ENCODE results near the gene BMP10. TPM values are rescaled to one million over a fixed set of nuclear protein-coding genes. Genes with fewer than 3 reads are reported as not detected.

BMP10 gene
- total RNA-seq, 1 experiment from 2014 or later = not detected

GRCh38 chr2:68837861-68838341 lies 33.3 kb downstream of the BMP10 start:
- no peak for ATAC-seq
- H3K36me3 ChIP-seq (ENCODE audit: low read depth, low read length) = no peaks in the 10 kb centered on the region
- ChIA-PET CTCF (interaction anchor here (0.9 kb wide), 1 partner anchor 86 kb away, joined by 5 read pairs; no protein-coding TSS in a partner anchor), POLR2A (ENCODE audit: unreplicated experiment) (no interaction called here)
- TF ChIP-seq EZH2phosphoT487 (IDR thresholded peaks at IDR 0.05; ENCODE audit: borderline replicate concordance, low read length) (no peak), EZH2 (IDR thresholded peaks at IDR 0.05; ENCODE audit: low read length, unreplicated experiment) (no peak), CTCF (conservative IDR thresholded peaks at IDR 0.05; ENCODE audit: low read depth, low read length) (no peak)
- H3K4me3 ChIP-seq (ENCODE audit: low read length) = no peak overlapping the region
- no peak overlapping the region for H3K27ac ChIP-seq (ENCODE audit: low read length)
- H3K4me1 ChIP-seq (ENCODE audit: insufficient read depth, low read length) = 0 out of 2 replicates have a peak, but pooled peaks cover 2% of the 10 kb centered on the region
- H3K9me2 ChIP-seq (replicated peaks; ENCODE audit: low read length) = no peaks in the 10 kb centered on the region
- no peaks in the 10 kb centered on the region for H3F3A ChIP-seq (ENCODE audit: low read length, unreplicated experiment)
- H3K9me3 ChIP-seq (ENCODE audit: low read length) = no peaks in the 10 kb centered on the region
- no TSS peak for BruUV-seq (replicated peaks)
- H4K20me1 ChIP-seq (ENCODE audit: low read length) = no peaks in the 10 kb centered on the region
- peaks cover 3% of the 10 kb centered on the region; the same call in 1 of the 2 replicates for H3K27me3 ChIP-seq (ENCODE audit: low read length)
- DNase-seq = no peak
- H3K4me2 ChIP-seq (ENCODE audit: low read length) = no peak overlapping the region
- intact Hi-C loops (cut with micrococcal nuclease) = loop anchor here (1.0 to 5.0 kb wide), 4 partner anchors 86 to 375 kb away; no protein-coding TSS in a partner anchor
- no peak overlapping the region for H2AFZ ChIP-seq (ENCODE audit: low read length)
- H3K79me2 ChIP-seq (ENCODE audit: low read length) = no peaks in the 10 kb centered on the region
- no peak overlapping the region for H3K9ac ChIP-seq (ENCODE audit: low read length)

GRCh38 chr2:68837164-68837860 lies 33.9 kb downstream of the BMP10 start:
- Histone ChIP-seq H3K4me3 (ENCODE audit: low read length) (no peak overlapping the region), H3K9me2 (replicated peaks; ENCODE audit: low read length) (no peaks in the 10 kb centered on the region), H3K36me3 (ENCODE audit: low read depth, low read length) (no peaks in the 10 kb centered on the region), H3K79me2 (ENCODE audit: low read length) (no peaks in the 10 kb centered on the region), H3K9me3 (ENCODE audit: low read length) (no peaks in the 10 kb centered on the region), H2AFZ (ENCODE audit: low read length) (peak overlapping the region; percentile 55), H3K9ac (ENCODE audit: low read length) (no peak overlapping the region), H3K27me3 (ENCODE audit: low read length) (no peaks in the 10 kb centered on the region), H3K27ac (ENCODE audit: low read length) (no peak overlapping the region), H3K4me1 (ENCODE audit: insufficient read depth, low read length) (peaks cover 6% of the 10 kb centered on the region), H4K20me1 (ENCODE audit: low read length) (no peaks in the 10 kb centered on the region), H3K4me2 (ENCODE audit: low read length) (no peak overlapping the region), H3F3A (ENCODE audit: low read length, unreplicated experiment) (no peaks in the 10 kb centered on the region)
- POLR2A ChIA-PET (ENCODE audit: unreplicated experiment) = no interaction called here
- TF ChIP-seq EZH2 (IDR thresholded peaks at IDR 0.05; ENCODE audit: low read length, unreplicated experiment) (no peak), CTCF (conservative IDR thresholded peaks at IDR 0.05; ENCODE audit: low read depth, low read length) (peak; percentile 80), EZH2phosphoT487 (IDR thresholded peaks at IDR 0.05; ENCODE audit: borderline replicate concordance, low read length) (no peak)
- CTCF ChIA-PET = no interaction called here
- intact Hi-C loops (cut with micrococcal nuclease) = loop anchor here (1.0 to 5.0 kb wide), 4 partner anchors 85 to 374 kb away; no protein-coding TSS in a partner anchor
- DNase-seq (peak; percentile 65), ATAC-seq (peak; percentile 86)
- no TSS peak for BruUV-seq (replicated peaks)

- no peaks in the 10 kb centered on the region for H3K36me3 ChIP-seq (ENCODE audit: low read depth, low read length)
Measured at GRCh38 chr2:68835621-68836020, 35.6 kb downstream of the BMP10 start.

More at GRCh38 chr2:68835621-68836020, 35.6 kb downstream of the BMP10 start:
- DNase-seq (no peak), ATAC-seq (no peak)
- Histone ChIP-seq H3K9ac (ENCODE audit: low read length) (no peak overlapping the region), H3K9me2 (replicated peaks; ENCODE audit: low read length) (no peaks in the 10 kb centered on the region), H4K20me1 (ENCODE audit: low read length) (no peaks in the 10 kb centered on the region), H3K27me3 (ENCODE audit: low read length) (no peaks in the 10 kb centered on the region), H3F3A (ENCODE audit: low read length, unreplicated experiment) (no peaks in the 10 kb centered on the region), H3K27ac (ENCODE audit: low read length) (no peak overlapping the region), H3K9me3 (ENCODE audit: low read length) (no peaks in the 10 kb centered on the region), H2AFZ (ENCODE audit: low read length) (no peak overlapping the region), H3K4me1 (ENCODE audit: insufficient read depth, low read length) (peaks cover 14% of the 10 kb centered on the region), H3K4me2 (ENCODE audit: low read length) (no peak overlapping the region), H3K4me3 (ENCODE audit: low read length) (no peak overlapping the region), H3K79me2 (ENCODE audit: low read length) (no peaks in the 10 kb centered on the region)
- POLR2A ChIA-PET (ENCODE audit: unreplicated experiment) = no interaction called here
- TF ChIP-seq EZH2phosphoT487 (IDR thresholded peaks at IDR 0.05; ENCODE audit: borderline replicate concordance, low read length) (no peak), CTCF (conservative IDR thresholded peaks at IDR 0.05; ENCODE audit: low read depth, low read length) (no peak)
- CTCF ChIA-PET = interaction anchor here (1.0 kb wide), 1 partner anchor 84 kb away, joined by 4 read pairs; no protein-coding TSS in a partner anchor
- BruUV-seq (replicated peaks) = no TSS peak
- intact Hi-C loops (cut with micrococcal nuclease) = loop anchor here (5.0 kb wide), 3 partner anchors 83 to 342 kb away; no protein-coding TSS in a partner anchor

Measured in PC-3 (cell line).